NCI-H774 (cell line): ENCODE data around the gene CRABP2.

ENCODE experiments used
- DNase-seq: peaks from one replicate; lab custom pipeline; 2025; lab: John Stamatoyannopoulos, UW

Gene CRABP2

DNA sequence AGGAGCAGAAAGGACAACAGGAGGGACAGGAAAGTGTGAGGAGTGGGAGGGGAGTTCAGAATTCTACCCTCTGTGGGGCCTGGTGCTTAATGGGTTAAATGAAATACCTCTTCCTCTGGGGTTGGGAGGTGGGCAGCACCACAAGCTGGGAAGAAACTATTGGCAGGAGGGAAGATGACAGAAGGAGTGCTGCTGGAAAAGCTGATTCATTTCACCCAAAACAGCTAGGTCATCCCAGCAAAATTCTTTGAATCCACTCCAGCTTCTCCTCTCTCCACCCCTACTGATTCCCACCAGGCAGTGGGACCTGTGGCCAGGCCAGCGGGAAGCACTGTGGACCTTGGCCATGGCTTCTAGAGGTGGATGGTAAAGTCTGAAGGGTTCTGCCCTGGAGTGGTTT is 50.7 kb downstream of the CRABP2 start:
- no peak for DNase-seq

DNA sequence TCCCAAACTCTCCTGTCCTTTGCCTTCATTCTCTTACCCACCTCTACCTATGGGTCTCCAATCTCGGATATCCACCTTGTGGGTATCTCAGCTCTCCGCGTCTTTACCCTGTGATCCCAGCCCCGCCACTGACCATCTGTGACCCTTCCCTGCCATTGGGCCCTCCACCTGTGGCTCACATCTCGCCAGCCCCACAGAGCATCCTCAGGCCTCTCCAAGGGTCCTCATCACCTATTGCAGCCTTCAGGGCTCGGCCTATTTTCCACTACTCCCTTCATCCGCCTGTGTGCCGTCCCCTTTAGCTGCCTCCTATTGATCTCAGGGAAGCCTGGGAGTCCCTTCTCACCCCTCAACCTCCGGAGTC is 52.4 kb downstream of the CRABP2 start:
- no peak for DNase-seq

GRCh38 chr1:156652131-156652991 is 53.0 kb downstream of the CRABP2 start:
- no peak for DNase-seq
